GM21390 (cell line): Measurements from ENCODE around the gene ERBIN.
"Not testable (repeated sequence)": the region's sequence is repeated elsewhere in the genome, so short reads cannot be mapped to it uniquely, and the experiment has no call there.

Experiments used
- ATAC-seq: cut with Tn5 transposase; IDR thresholded peaks from one replicate; pipeline ENCODE4 v1.9.1; 2021; ENCODE audit not compliant: unreplicated experiment

Gene ERBIN

GRCh38 chr5:65994117-65994786 lies 67.9 kb downstream of the ERBIN start:
- no peak for ATAC-seq

- ATAC-seq, result no peak
Measured at GRCh38 chr5:65999061-65999723, 72.8 kb downstream of the ERBIN start.

GRCh38 chr5:66001952-66002351 lies 75.6 kb downstream of the ERBIN start:
- ATAC-seq, result no peak

DNA sequence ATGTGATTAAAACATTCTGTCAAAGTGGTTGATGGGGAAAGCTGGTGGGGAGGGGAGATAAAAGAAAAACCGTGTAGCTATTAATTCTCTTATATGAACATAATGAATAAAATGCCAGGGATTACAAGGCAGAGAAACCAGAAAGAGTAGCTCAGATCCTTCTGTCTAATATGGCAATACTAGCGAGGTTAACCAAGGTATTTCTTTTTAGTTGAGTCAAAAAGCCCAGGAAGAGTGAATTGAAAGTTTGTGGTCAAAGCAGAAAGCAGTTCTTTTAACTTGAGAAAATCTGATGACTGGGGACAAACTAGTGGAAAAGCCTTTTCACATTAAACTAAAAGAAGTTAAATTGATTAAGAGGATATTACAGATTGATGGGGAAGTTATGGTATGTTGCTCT lies 76.0 kb downstream of the ERBIN start:
- peak; percentile 82 for ATAC-seq

DNA sequence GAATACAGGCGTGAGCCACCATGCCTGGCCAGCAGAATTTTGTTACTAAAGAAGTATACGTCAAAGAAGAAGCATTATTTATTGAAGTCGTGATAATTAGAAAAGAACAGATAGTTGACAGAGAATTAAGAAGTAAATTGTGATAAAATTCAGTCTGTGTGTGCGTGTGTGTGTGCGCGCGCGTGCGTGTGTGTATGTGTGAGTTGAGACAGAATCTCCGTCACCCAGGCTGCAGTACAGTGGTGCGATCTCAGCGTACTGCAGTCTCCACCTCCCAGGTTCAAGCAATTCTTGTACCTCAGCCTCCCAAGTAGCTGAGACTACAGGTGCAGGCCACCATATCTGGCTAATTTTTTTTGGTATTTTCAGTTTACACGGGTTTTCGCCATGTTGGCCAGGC lies 77.8 kb downstream of the ERBIN start:
- no peak for ATAC-seq

GRCh38 chr5:66009277-66009676 lies 82.9 kb downstream of the ERBIN start:
- no peak for ATAC-seq

DNA sequence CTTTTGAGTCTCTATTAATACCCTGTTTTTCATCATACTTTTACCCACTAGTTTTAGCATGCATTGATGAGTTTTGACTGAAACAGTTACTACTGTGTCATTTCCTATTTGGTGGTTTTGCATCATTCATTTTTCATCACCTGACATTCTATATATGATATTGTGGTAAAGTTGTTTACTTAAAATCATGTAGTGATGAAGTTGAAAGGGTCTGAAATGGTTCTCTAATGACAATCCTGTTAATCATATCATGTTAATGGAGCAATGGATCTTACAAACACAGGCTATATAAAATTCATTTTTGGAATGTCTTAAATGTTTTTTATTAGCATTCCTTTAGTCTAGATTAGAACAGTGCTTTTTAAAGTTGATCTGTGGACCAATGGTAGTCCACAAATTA lies 84.1 kb downstream of the ERBIN start:
- no peak for ATAC-seq

GRCh38 chr5:66012271-66012670 lies 85.9 kb downstream of the ERBIN start:
- peak; percentile 78 for ATAC-seq

DNA sequence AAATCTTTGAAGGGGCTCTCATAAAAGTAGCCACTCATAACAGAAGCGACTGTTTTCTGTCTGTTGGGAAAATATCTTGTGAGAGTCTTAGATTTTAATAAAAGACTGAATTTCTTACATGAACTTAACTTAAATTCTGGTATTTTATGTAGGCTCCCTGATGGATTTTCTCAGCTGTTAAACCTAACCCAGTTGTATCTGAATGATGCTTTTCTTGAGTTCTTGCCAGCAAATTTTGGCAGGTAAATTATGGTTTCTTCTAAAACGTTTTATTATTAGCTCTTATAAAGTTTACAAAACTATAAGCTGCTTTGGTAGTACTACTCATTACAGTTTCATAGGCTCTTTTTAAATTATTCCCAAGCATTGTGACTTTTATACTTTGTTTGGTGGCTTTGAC lies 87.0 kb downstream of the ERBIN start:
- ATAC-seq, result no peak

DNA sequence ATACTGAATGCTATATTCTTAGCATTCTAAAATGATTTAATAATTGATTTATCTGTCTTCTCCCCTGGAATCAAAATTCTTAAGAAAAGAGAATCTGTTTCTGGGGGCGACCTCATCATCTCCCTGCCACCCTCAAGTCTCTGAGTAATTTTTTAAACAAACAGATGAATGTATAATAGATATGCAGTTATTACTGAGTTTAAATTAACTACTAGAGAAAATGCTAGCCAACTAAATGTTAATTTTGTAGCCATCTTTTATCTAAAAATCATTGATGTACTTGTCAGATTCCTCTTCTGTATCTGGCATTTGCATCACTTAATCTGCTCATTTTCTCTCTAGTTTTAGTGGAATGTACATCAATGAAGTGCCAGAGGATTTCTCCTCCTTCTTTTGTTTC lies 87.5 kb downstream of the ERBIN start:
- no peak for ATAC-seq

- ATAC-seq, result no peak
Measured at GRCh38 chr5:66015196-66015960, 89.0 kb downstream of the ERBIN start.

- ATAC-seq, result no peak
Measured at GRCh38 chr5:66021585-66021984, 95.2 kb downstream of the ERBIN start.

- no peak for ATAC-seq
Measured at GRCh38 chr5:66039296-66039695, 112.9 kb downstream of the ERBIN start.

GRCh38 chr5:66039701-66040100 lies 113.3 kb downstream of the ERBIN start:
- ATAC-seq, result no peak

GRCh38 chr5:66041627-66042026 lies 115.3 kb downstream of the ERBIN start:
- ATAC-seq, result no peak

GRCh38 chr5:66057239-66057638 lies 130.9 kb downstream of the ERBIN start:
- ATAC-seq, result no peak

- not testable (repeated sequence) for ATAC-seq
Measured at GRCh38 chr5:66061320-66061719, 134.9 kb downstream of the ERBIN start.

DNA sequence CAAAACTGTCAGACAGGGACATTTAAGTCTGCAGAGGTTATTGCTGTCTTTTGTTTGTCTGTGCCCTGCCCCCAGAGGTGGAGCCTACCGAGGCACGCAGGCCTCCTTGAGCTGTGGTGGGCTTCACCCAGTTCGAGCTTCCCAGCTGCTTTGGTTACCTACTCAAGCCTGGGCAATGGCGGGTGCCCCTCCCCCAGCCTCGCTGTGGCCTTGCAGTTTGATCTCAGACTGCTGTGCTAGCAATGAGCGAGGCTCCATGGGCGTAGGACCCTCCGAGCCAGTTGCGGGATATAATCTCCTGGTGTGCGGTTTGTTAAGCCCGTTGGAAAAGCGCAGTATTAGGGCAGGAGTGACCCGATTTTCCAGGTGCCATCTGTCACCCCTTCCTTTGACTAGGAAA lies 136.7 kb downstream of the ERBIN start:
- not testable (repeated sequence) for ATAC-seq

GRCh38 chr5:66066826-66067225 lies 140.5 kb downstream of the ERBIN start:
- ATAC-seq, result no peak

DNA sequence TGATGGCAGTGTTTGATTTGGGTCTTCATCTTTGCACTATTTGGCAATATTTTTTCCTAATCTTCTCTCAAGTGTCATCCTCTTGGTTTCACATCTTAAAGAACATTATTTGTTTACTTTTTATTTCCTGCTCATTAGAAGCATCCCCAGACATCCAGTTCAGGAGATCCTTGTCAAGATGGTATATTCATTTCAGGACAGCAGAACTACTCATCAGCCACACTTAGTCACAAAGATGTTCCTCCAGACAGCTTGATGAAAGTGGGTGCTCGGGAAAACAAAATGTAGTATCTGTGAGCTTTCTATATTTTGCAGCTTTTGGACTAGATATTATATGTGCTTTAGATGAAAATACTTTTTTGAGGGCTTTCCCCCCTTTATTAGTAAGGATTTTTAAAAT lies 145.7 kb downstream of the ERBIN start:
- ATAC-seq, result no peak

GRCh38 chr5:66074901-66075300 lies 148.5 kb downstream of the ERBIN start:
- ATAC-seq, result no peak

DNA sequence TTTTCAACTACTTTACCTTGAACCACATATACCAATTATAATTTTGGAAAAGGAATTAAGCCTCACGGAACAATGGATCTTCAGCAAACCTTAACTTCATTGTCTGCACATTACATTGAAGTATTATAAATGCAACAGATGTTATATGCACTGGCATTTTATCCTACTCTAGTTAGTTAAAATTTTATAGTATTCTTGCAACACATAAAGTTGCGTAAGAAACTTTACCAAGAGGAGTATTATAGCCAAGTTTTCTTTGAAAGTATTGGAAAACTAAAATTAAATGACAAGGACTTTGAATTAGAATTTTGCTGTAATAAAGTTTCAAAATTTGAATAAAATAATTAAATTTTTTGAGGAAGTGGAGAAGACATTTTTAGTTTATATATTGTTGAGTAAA lies 154.3 kb downstream of the ERBIN start:
- ATAC-seq, result no peak
